Ovary (tissue), 3 donors: ENCODE measurements around the gene SLC45A2.

Source experiments
- EP300 ChIP-seq: sonication (generic); formaldehyde crosslinking; IDR thresholded peaks from one replicate; pipeline ENCODE4 v1.6.1; 2017; ENCODE audit warnings: antibody characterized with exemption
- POLR2A ChIP-seq: fragments of 450-650 bp; IDR thresholded peaks from one replicate; pipeline ENCODE4 v1.6.1; 2017; ENCODE audit warnings: antibody characterized with exemption, mild to moderate bottlenecking, moderate library complexity
- TF ChIP-seq, protein P1 (sequence below), 3 donors: fragments of 450-650 bp in 2 of 3; fragments of 200-600 bp in 1 of 3; IDR thresholded peaks; one replicate each; pipeline versions ENCODE4 v1.5.1 to v1.8.0; 2016 to 2022; ENCODE audit warnings: antibody characterized with exemption in 3 of 3, mild to moderate bottlenecking in 1 of 3
- donor health status: DM: no; HTN: no; CAD: no.

DNA sequence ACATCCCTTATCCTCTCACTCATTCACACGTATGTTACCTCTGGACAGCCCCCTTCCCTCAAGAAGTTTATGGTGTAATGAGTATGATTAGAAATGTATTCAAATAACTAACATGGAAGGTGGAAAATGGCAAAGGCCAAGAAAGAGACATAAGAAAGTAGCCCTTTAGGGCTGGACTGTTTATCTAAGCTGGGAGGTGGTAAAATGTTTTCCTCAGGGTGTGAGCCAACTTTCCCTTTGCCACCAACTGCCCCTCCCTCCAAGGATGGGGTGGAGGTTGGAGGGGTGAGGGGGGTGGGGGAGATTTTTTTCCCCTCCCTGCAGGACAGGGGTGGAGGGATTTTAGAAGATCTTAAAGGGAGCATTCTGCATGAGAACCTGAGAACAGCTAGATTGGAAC lies 8.2 kb downstream of the SLC45A2 start:
- TF ChIP-seq POLR2A = no peak
- TF ChIP-seq, protein P1, sequence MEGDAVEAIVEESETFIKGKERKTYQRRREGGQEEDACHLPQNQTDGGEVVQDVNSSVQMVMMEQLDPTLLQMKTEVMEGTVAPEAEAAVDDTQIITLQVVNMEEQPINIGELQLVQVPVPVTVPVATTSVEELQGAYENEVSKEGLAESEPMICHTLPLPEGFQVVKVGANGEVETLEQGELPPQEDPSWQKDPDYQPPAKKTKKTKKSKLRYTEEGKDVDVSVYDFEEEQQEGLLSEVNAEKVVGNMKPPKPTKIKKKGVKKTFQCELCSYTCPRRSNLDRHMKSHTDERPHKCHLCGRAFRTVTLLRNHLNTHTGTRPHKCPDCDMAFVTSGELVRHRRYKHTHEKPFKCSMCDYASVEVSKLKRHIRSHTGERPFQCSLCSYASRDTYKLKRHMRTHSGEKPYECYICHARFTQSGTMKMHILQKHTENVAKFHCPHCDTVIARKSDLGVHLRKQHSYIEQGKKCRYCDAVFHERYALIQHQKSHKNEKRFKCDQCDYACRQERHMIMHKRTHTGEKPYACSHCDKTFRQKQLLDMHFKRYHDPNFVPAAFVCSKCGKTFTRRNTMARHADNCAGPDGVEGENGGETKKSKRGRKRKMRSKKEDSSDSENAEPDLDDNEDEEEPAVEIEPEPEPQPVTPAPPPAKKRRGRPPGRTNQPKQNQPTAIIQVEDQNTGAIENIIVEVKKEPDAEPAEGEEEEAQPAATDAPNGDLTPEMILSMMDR (IDR thresholded peaks at IDR 0.05) = no peak
- no peak for TF ChIP-seq EP300
